ENCODE results near the gene BICD1.
"Not testable (repeated sequence)": the region's sequence is repeated elsewhere in the genome, so short reads cannot be mapped to it uniquely, and the experiment has no call there.

Gene BICD1

DNA sequence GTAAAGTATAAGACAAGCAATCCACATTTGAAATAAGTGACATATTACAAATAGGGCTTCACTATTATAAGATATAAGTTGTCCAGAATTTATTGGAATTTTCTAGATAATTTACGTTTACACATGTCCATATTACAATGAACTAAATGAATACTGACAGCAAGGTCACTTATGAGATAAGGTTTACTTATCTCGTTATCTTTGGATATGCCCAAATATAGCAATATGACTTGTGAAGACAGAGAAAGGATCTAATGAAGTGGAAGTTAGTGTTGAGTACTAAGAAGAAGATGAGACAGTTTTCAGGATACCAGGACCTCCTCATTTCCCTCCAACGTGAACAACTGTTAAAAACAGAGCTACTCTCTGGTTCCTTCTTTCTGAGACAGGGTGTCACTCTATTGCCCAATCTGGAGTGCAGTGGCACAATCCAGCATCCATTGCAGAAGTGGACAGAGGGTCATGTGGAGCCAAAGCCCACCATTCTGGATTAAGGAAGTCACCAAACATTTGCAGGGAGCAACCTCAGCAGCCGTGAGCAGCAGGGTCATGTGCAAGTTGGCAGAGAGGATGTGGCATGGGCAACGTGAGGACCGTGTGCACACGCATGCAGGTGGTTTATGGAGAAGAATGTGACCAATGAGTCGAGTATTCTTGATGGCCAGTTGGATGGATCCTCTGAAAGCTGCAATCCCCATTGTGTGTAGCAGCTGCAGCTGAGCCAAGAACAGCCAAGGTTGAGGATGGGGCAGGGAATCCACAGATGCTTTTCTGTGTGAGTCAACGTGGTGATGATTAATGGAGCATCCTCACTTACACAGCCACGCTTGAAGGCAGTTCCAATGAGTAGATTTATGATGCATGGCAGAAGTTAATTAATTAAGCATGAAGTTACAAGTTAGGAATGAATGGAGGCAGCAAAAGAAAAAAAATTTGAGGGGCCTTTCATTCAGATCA is 111.0 kb downstream of the BICD1 start:
- Histone ChIP-seq H3K4me1 (ENCODE audit: insufficient read depth, insufficient read length) (no peaks in the 10 kb centered on the region), H3K9ac (ENCODE audit: insufficient read length, low read depth) (no peak overlapping the region), H3K4me3 (ENCODE audit: insufficient read length, low read depth) (no peak overlapping the region), H3K9me3 (ENCODE audit: insufficient read depth, low read length) (0 out of 2 replicates have a peak, but pooled peaks cover 7% of the 10 kb centered on the region), H3K27me3 (ENCODE audit: insufficient read depth, insufficient read length) (no peaks in the 10 kb centered on the region), H3K36me3 (ENCODE audit: insufficient read depth, insufficient read length, low read length) (peaks cover 30% of the 10 kb centered on the region)
- TF ChIP-seq SUZ12 (IDR thresholded peaks at IDR 0.05; ENCODE audit: extremely low read depth, insufficient read depth, insufficient read length) = no peak
- TF ChIP-seq YY1 (IDR thresholded peaks at IDR 0.05; ENCODE audit: insufficient read depth, insufficient read length) = no peak
- TF ChIP-seq ZNF274 (IDR thresholded peaks at IDR 0.05; ENCODE audit: low read depth, low read length) = no peak
- no peak for DNase-seq (ENCODE audit: low read depth, low spot score)

DNA sequence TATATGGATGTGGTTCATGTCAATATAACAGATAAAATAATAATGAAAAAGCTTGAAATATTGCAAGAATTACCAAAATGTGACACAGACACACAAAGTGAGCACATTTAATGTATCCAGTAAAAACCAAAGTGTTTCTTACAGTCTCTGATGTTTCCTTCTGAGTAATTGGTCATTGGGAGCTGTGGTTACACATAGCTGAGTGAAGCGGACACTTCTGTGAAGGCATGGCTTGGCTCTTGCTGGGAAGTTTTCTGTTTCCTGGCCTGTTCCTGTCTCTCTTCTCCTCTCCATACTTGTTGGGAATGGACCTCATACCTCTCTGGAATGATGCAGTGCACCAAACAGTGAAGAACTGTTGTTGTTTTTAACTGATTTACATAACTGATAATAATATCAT is 117.3 kb downstream of the BICD1 start:
- Histone ChIP-seq H3K27me3 (ENCODE audit: insufficient read depth, insufficient read length) (no peaks in the 10 kb centered on the region), H3K4me1 (ENCODE audit: insufficient read depth, insufficient read length) (no peaks in the 10 kb centered on the region), H3K9me3 (ENCODE audit: insufficient read depth, low read length) (0 out of 2 replicates have a peak, but pooled peaks cover 7% of the 10 kb centered on the region), H3K9ac (ENCODE audit: insufficient read length, low read depth) (no peak overlapping the region), H3K36me3 (ENCODE audit: insufficient read depth, insufficient read length, low read length) (peaks cover 40% of the 10 kb centered on the region), H3K4me3 (ENCODE audit: insufficient read length, low read depth) (no peak overlapping the region)
- no peak for TF ChIP-seq YY1 (IDR thresholded peaks at IDR 0.05; ENCODE audit: insufficient read depth, insufficient read length)
- no peak for TF ChIP-seq SUZ12 (IDR thresholded peaks at IDR 0.05; ENCODE audit: extremely low read depth, insufficient read depth, insufficient read length)
- TF ChIP-seq ZNF274 (IDR thresholded peaks at IDR 0.05; ENCODE audit: low read depth, low read length) = no peak
- no peak for DNase-seq (ENCODE audit: low read depth, low spot score)

DNA sequence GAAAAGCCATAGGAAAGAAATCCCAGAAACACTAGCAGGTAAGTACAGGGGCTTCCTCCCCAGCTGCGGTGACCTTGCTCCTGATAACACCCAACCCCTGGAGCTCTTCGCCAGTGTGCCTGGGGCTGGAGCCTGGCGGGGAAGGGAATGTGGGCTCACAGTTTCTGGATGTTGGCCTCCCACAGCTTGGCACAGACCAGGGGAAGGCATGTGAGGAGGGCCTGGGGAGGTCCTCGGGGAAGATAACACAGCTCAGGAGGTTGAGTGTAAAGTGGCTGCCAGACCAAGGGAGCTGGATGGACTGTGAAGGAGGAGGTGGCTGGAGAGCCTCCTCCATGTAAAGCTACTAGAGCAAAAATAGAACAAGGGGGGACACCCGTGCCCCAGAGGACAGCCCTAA is 120.1 kb downstream of the BICD1 start:
- H3K9me3 ChIP-seq (ENCODE audit: insufficient read depth, low read length) = no peaks in the 10 kb centered on the region
- H3K4me1 ChIP-seq (ENCODE audit: insufficient read depth, insufficient read length) = no peaks in the 10 kb centered on the region
- TF ChIP-seq ZNF274 (IDR thresholded peaks at IDR 0.05; ENCODE audit: low read depth, low read length) (no peak), YY1 (IDR thresholded peaks at IDR 0.05; ENCODE audit: insufficient read depth, insufficient read length) (no peak), SUZ12 (IDR thresholded peaks at IDR 0.05; ENCODE audit: extremely low read depth, insufficient read depth, insufficient read length) (no peak)
- no peak overlapping the region for H3K4me3 ChIP-seq (ENCODE audit: insufficient read length, low read depth)
- no peaks in the 10 kb centered on the region for H3K27me3 ChIP-seq (ENCODE audit: insufficient read depth, insufficient read length)
- H3K9ac ChIP-seq (ENCODE audit: insufficient read length, low read depth) = no peak overlapping the region
- peaks cover 40% of the 10 kb centered on the region for H3K36me3 ChIP-seq (ENCODE audit: insufficient read depth, insufficient read length, low read length)
- DNase-seq (ENCODE audit: low read depth, low spot score) = no peak

DNA sequence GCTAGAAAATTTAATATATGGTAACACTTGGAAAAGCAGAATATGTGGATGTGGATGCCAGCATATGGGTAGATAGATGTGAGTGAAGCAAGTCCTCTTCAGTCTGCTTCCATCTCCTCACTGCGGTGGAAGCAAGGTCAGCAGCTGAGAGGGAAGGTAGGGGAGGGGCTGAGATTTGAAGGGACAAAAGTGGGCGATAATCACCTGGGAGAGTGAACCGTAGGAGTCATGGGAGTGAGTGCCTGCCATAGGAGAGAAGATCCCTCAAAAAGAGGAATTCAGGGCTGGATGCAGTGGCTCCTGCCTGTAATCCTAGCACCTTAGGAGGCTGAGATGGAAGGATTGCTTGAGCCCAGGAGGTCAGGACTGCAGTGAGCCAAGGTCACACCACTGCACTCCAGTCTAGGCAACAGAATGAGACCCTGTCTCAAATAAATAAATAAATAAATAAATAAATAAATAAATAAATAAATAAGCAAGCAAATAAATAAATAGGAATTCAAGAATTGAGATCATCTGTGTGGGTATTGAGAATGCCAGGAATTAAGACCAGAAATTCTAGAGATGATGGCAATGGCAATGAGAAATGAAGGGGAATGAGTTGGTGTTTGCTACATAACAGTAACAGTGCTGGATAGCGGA is 123.4 kb downstream of the BICD1 start:
- no peaks in the 10 kb centered on the region for H3K4me1 ChIP-seq (ENCODE audit: insufficient read depth, insufficient read length)
- no peak overlapping the region for H3K9ac ChIP-seq (ENCODE audit: insufficient read length, low read depth)
- H3K27me3 ChIP-seq (ENCODE audit: insufficient read depth, insufficient read length) = no peaks in the 10 kb centered on the region
- H3K9me3 ChIP-seq (ENCODE audit: insufficient read depth, low read length) = no peaks in the 10 kb centered on the region
- TF ChIP-seq YY1 (IDR thresholded peaks at IDR 0.05; ENCODE audit: insufficient read depth, insufficient read length) (no peak), SUZ12 (IDR thresholded peaks at IDR 0.05; ENCODE audit: extremely low read depth, insufficient read depth, insufficient read length) (no peak), ZNF274 (IDR thresholded peaks at IDR 0.05; ENCODE audit: low read depth, low read length) (no peak)
- peaks cover 20% of the 10 kb centered on the region for H3K36me3 ChIP-seq (ENCODE audit: insufficient read depth, insufficient read length, low read length)
- no peak for DNase-seq (ENCODE audit: low read depth, low spot score)
- no peak overlapping the region for H3K4me3 ChIP-seq (ENCODE audit: insufficient read length, low read depth)

DNA sequence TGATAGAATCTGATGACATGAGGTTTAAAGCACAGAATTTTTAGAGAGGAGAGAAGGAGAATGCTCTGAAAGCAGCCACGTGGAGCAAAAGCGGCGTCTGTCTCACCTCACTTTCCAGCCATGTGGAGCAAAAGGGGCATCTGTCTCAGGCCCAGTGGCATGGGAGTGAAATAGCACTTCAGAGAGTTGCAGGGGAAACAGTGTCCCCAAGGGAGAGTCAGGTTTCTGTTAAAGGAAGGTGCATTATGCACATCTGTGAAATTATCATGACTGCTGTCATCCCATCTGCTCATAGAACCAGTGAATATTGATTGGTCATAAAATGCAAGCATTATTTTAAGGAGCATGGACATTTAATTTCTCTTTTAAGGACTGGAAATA is 124.0 kb downstream of the BICD1 start:
- Histone ChIP-seq H3K4me3 (ENCODE audit: insufficient read length, low read depth) (no peak overlapping the region), H3K9me3 (ENCODE audit: insufficient read depth, low read length) (no peaks in the 10 kb centered on the region), H3K27me3 (ENCODE audit: insufficient read depth, insufficient read length) (no peaks in the 10 kb centered on the region), H3K9ac (ENCODE audit: insufficient read length, low read depth) (no peak overlapping the region), H3K4me1 (ENCODE audit: insufficient read depth, insufficient read length) (no peaks in the 10 kb centered on the region), H3K36me3 (ENCODE audit: insufficient read depth, insufficient read length, low read length) (peaks cover 20% of the 10 kb centered on the region)
- no peak for TF ChIP-seq YY1 (IDR thresholded peaks at IDR 0.05; ENCODE audit: insufficient read depth, insufficient read length)
- TF ChIP-seq SUZ12 (IDR thresholded peaks at IDR 0.05; ENCODE audit: extremely low read depth, insufficient read depth, insufficient read length) = no peak
- TF ChIP-seq ZNF274 (IDR thresholded peaks at IDR 0.05; ENCODE audit: low read depth, low read length) = no peak
- DNase-seq (ENCODE audit: low read depth, low spot score) = no peak

DNA sequence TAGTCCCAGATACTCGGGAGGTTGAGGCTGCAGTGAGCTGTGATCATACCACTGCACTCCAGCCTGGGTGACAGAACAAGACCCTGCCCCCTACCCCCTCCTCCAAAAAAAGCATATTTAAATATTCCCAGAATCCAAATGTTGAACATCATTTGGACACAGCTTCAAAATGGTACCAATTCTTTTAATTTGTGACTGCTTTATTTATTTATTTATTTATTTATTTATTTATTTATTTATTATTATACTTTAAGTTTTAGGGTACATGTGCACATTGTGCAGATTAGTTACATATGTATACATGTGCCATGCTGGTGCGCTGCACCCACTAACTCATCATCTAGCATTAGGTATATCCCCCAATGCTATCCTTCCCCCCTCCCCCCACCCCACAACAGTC is 124.7 kb downstream of the BICD1 start:
- not testable (repeated sequence) for H3K4me1 ChIP-seq (ENCODE audit: insufficient read depth, insufficient read length); H3K27me3 ChIP-seq (ENCODE audit: insufficient read depth, insufficient read length); H3K9ac ChIP-seq (ENCODE audit: insufficient read length, low read depth); DNase-seq (ENCODE audit: low read depth, low spot score); H3K9me3 ChIP-seq (ENCODE audit: insufficient read depth, low read length); H3K4me3 ChIP-seq (ENCODE audit: insufficient read length, low read depth)
- peaks cover 16% of the 10 kb centered on the region for H3K36me3 ChIP-seq (ENCODE audit: insufficient read depth, insufficient read length, low read length)

DNA sequence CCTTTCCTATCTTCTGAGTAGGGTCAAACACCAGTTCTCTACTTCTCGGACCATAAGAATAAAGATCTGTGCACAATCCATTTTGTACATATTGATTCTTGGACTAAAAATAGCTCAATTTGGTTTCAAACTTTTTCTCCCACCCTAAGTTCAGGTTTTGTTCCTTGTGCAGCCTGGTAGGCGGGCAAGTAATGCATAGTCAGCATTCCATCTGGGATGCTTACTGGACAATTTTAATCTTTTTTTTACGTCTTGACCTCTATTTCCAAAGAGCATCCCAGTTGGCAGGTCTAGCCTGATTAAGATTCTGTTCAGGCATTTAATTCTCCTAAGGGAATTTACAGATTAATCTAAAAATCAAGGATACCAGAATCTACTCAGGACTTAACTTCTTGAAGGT is 126.9 kb downstream of the BICD1 start:
- Histone ChIP-seq H3K9me3 (ENCODE audit: insufficient read depth, low read length) (peaks cover 8% of the 10 kb centered on the region; the same call in 1 of the 2 replicates), H3K4me3 (ENCODE audit: insufficient read length, low read depth) (no peak overlapping the region), H3K36me3 (ENCODE audit: insufficient read depth, insufficient read length, low read length) (peaks cover 5% of the 10 kb centered on the region), H3K9ac (ENCODE audit: insufficient read length, low read depth) (no peak overlapping the region), H3K4me1 (ENCODE audit: insufficient read depth, insufficient read length) (no peaks in the 10 kb centered on the region), H3K27me3 (ENCODE audit: insufficient read depth, insufficient read length) (no peaks in the 10 kb centered on the region)
- no peak for DNase-seq (ENCODE audit: low read depth, low spot score)
- TF ChIP-seq ZNF274 (IDR thresholded peaks at IDR 0.05; ENCODE audit: low read depth, low read length) = no peak
- TF ChIP-seq YY1 (IDR thresholded peaks at IDR 0.05; ENCODE audit: insufficient read depth, insufficient read length) = no peak
- no peak for TF ChIP-seq SUZ12 (IDR thresholded peaks at IDR 0.05; ENCODE audit: extremely low read depth, insufficient read depth, insufficient read length)

Measured in NT2/D1 (cell line).